COLO668 (cell line): ENCODE results near the gene CAPN12.
A peak's percentile ranks its signal among the peaks of the same experiment; 100 is the strongest.

Experiments used
- DNase-seq: peaks from one replicate; lab custom pipeline; 2025; ENCODE audit not compliant: unreplicated experiment; lab: John Stamatoyannopoulos, UW

Gene CAPN12

DNA sequence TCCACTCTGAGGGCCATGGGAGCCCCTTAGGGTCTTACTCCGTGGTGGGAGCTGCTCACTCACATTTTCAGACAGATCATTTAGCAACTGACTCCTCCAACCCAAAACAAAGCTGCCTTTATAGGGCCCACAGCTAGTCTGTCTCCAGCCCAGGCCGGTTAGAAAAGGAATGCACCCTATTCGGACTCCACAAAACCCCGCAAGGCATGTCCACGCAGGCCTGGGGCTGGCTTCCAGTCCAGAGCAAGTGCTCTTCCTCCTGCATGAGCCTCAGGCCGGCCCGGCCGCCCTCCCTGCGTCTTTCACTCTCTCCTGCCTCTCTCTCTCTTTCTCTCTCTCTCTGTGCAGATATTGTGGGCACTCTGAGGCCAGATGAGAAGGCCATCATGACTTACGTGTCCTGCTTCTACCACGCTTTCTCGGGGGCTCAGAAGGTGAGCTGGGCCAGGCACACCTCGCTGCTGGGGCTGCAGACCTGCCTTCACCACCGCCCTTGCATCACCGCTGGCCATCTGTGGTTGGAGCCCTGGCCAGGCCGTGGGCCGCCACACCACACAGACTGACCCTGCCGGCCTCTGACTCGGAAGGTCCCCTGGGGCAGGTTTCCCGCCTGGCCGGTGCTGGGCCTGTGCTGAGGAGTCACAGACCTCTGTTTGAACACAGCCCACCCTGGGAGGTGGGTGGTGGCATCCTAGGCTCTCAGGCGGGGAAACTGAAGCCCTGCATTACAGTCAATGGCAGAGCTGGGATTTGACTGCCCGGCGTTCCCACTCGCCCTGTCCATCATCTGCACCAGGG lies 33.1 kb downstream of the CAPN12 start:
- DNase-seq, result no peak

DNA sequence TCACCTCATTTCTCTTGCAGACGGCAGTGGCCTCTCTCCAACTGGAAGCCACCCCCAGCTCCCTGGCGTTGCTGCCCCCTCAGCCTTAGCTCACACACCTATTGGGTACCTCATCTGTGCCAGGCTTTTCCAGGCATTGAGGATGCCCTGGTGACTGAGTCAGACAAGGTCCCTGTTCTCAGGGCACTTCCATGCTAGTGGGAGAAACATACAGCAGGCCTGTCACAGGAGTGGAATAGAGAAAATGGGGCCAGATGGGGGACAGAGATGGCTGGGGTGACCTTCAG lies 33.9 kb downstream of the CAPN12 start:
- no peak for DNase-seq

DNA sequence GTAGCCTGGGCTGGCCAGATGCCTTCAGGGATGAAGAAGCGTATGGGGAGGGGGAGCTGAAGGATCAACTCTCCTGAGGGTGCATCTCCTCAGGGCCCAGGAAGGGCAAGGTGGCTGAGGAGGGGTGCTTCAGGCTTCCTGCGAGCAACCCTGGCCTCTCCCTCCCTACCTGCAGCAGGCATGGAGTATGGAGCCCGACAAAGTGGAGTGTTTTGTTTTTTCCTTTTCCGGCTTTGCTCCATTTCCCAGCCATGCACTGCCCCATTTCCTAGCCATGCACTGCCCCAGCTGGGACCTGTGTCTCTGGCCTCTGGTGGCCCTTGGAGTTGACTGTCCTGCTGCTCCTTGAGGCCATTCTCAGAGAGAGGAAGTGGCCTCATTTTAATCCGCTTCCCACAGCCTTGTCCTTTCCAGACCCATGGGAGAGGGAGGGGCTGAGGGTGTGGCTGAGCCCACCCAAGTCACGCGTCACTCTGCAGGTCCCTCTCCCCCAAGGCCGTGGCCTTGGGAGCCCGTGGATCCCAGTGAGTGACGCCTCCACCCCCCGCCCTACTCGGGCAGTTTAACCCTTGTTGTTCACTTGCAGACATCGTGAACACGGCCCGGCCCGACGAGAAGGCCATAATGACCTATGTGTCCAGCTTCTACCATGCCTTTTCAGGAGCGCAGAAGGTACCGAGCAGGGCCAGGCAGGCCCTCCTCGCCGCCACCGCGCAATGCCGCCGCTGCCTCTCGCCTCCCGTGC lies 34.4 kb downstream of the CAPN12 start:
- no peak for DNase-seq

DNA sequence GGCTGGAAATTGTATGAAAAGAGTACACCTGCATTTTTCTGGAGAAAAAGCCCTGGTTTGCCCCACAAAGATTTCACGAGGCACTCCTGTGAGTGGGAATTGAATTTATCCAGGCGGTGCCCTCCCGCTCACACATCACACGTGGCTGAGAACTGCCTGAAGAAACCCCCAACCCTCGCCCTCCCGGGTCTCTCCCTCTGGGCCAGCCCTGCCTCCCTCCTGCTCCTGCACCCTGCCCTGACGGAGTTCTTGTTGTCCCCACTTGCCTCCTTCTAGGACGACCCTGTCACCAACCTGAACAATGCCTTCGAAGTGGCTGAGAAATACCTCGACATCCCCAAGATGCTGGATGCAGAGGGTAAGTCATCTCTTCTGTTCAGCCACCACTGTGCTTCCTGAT lies 35.2 kb downstream of the CAPN12 start:
- no peak for DNase-seq

DNA sequence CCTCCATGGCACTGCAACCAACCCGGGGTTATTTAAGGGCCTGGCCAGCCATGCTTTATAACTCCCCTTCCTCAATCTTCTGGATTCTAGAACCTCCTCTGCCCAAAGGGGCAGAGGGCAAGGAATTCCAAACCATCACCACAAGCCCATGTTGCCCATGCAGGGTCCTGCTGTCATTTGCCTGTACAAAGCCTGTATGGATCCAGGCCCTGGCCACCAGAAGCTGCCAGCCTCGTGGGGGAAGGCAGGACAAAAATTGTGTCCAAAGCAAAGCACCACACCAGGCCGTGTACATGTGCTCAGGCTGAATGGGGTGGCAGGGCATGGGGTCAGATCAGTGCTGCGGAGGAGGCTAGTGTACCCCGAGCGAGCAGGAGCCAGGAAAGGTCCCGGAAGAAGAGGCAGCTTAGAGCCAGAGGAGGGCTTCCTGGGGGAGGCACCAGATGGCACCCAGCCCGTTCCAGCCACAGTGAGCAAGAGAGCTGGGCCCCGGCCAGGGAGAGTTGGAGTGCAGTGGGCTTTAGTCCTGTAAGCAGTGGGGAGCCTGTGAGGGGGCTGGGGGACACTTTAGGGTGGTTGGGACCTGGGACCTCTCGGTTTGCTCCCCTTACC lies 35.8 kb downstream of the CAPN12 start:
- no peak for DNase-seq

DNA sequence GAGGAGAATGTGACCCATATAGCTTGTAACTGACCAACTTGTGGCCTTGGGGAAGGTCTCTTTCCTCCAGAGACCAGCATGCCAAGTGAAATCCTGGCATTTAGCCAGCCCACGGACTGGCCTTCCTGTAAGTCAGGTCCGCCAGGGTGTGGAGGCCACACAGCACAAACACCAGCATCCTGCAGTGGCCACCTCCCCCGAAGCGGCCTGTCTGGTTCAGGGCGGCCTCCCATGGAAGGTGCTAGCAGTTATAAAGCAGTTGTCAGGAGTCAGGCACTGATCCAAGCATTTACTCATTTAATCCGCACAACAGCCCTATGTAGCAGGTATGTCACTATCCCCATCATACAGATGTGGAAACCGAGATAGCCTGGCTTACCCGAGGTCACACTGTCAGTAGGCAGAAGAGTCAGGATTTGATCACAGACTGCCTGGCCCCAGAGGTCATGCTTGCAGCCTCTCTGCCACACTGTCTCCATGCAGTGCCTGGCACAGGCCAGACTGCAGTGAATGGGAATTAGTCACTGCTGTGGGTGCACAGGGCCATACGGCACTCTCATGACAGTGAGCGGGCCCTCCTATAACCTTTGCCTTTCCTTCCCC lies 36.7 kb downstream of the CAPN12 start:
- DNase-seq, result peak; percentile 11

DNA sequence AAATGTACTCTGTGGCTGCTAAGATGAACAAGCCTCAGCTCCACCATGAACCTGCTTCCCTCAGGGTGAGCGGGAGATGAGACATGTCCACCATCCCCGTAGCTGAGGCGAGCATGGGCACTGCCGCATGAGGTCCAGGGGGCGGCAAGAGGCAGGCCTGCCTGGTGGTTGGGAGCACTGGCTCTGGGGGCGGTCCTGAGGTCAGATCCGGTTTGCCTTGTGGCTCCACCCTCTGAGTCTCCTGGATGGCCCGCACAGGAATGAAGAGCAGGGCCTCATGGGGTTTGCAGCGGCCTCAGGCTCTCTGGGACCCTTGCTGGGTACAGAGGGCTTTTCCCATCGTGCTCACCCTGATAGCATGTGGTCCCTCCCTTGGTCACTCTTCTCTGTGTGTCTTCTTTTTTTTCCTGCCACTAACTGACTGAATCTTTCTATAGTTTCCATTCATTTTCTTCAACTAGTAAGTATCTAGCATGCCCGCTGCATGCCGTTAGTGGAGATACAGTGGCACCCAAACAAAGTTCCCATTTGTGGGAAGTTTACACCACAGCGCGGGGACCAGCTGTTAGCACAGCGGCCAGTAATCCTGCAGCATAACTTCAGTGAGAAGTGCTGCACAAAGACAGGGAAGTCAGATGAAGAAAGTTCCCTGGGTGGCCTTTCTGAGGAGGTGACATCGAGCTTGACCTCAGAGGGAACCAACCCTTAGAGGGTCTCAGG lies 37.3 kb downstream of the CAPN12 start:
- no peak for DNase-seq

DNA sequence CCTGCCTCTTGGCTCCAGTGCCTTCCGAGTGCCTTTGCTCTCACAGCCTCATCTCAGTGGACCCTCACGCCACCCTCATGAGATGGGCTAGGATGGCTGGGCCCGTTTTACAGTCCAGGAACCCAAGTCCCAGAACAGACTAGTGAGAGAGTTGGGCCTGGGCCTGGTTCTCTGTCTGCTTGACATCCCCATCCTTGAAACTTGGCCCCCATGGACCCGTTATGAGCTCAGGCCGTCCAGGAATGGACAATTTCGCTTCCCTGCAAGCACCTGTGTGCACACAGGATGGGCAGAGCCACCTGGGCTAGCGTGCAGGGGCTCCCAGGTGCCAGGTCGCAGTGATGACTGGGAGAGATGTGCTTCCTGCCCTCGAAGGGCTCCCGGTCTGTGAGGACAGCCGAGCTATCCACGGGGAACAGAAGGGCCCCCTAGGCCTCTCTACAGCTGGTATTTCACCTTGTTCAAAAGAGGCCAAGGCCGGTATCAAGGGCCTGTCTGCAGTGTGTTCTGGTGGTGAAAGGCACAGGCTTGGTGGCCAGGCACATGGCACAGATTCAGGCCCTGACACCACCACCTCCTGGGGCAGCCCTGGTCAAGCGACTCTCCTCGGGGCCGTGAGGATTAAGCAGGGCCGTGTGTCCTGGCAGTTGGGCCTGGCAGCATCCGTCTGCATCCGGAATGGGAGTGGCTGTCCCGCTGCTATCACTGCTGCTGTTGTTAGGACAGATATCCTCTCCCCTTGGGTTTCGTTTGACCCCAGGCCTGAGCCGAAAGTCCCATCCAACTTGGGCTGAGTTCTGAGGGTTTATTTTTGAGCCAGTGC lies 38.9 kb downstream of the CAPN12 start:
- DNase-seq, result no peak

DNA sequence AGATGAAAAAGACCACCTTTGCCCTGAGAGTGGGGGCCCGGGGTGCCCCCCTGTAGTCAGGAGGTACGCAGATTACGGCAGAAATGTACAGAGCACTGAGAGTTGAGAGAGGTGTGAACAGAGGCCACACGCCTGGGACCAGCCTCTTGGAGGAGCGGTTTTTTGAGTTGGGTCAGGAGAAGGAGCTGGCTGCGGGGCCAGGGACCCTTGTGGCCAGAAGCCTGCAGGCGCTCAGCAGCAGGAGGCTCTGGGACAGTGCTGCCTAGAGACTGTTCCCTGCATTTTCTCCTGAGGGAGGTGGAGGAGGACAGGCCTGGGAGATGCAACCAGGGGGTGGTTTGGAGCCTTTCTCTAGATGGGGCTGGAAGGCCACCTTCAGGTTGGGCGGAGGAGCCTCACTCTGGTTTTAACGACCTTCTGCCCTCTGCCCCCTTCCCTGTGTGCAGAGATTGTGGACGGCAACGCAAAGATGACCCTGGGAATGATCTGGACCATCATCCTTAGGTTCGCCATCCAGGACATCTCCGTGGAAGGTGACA lies 39.7 kb downstream of the CAPN12 start:
- DNase-seq, result no peak

DNA sequence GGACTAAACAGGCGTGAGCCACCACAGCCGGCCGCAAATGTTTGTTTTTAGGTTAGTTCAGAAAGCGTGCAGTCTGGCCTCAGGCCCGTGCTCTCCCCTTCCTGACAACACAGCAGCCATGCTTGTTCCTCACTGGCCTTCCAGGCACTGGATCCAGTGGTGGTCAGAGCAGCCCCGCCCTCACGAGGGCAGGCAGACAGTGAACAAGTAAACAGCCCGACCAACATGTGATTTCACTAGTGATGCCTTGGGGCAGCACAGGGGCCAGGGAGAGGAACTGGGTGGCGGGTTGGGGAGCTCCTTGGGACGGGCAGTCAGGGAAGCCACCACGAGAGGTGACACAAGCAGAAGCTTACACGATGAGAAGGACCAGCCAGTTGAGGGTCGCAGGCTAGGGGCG lies 40.8 kb downstream of the CAPN12 start:
- no peak for DNase-seq

DNA sequence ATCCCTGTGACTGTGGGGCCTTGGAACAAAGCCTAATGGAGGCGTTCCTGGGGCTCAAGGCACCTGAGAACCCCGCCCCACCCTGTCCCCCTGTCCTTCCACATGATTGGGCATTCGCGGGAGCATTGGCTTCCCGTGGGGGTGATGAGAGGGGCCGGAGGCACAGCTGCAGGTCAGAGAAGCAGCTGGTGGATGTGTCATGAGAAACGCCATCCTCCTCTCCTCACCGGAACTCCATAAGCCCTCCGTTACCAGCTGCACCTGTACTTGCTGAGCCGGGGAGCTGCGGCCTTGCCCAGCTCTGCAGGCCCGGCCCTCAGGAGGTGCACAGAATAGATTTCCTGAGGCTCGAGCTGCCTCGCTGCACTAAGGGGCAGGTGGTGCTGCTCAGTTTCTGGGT lies 42.0 kb downstream of the CAPN12 start:
- no peak for DNase-seq

DNA sequence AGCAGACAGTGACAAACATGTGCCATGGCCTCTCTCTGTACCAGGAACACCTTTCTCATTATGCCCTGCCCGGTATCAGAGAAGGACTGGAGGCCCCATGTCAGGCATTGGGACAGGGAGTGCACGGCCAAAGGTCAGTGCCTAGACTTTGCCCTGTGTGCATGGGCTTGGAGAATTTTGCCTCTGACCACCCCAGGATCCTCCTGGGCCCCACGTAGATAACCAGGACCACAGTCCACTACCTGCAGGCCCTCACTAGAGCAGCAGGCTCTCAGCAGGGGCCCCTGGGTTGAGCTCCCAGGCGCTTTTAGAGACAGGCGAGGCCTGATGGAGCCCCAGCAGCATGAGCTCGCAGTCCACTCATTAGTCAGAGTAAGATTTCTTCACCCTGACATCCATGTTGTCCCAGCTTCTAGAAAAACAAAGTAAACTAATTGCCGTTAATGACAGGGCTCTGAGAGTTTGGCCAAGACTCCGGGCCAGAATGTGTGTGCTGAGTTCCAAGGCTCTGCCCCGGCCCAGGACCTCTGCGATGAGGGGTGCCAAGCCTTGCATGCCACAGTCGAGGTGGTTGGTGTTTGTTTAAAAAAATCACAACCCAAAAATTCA lies 42.7 kb downstream of the CAPN12 start:
- no peak for DNase-seq

DNA sequence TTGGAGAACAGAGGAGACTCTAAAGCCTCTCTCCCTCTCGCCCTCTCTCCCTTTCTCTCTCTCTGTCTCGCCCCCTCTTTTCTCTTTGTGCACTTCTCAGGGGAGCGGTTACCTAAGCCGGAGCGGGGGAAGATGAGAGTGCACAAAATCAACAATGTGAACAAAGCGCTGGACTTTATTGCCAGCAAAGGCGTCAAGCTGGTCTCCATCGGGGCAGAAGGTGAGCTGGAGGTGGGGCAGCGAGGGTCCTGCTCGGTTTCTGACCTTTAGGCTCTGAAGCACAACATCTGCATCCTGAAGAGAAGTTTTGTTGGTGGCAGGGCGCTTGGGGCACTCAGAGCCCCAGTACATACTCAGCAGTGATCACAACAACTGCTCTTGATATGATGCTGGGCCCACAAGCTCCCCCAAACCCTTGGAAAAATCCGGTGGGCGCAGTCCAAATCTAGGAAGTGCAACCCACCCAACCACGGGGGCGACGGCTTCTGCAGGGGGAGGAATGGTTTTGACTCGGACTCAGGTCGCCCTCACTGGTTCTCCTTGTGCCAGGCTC lies 43.3 kb downstream of the CAPN12 start:
- DNase-seq, result no peak

DNA sequence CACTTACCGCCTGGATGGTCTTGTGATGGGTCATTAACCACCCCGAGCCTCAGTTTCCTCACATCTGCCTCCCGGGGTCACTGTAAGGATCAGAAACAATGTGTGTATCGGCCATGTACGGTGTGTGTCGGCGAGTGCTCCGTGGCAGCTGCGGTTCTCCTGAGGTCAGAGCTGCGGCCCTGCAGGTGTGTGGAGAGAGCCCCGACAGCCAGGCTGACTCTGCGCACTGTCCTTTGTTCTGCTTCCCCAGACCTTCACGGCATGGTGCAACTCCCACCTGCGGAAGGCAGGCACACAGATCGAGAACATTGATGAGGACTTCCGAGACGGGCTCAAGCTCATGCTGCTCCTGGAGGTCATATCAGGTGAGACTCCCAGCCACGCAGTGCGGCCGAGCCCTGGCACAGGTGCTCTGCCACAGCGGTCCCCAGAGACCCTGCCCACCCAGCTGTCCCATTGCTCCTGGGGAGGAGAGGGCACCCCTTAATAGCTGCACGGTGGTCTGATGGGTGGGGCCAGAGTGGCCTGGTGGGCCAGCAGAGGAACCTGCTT lies 43.8 kb downstream of the CAPN12 start:
- no peak for DNase-seq

DNA sequence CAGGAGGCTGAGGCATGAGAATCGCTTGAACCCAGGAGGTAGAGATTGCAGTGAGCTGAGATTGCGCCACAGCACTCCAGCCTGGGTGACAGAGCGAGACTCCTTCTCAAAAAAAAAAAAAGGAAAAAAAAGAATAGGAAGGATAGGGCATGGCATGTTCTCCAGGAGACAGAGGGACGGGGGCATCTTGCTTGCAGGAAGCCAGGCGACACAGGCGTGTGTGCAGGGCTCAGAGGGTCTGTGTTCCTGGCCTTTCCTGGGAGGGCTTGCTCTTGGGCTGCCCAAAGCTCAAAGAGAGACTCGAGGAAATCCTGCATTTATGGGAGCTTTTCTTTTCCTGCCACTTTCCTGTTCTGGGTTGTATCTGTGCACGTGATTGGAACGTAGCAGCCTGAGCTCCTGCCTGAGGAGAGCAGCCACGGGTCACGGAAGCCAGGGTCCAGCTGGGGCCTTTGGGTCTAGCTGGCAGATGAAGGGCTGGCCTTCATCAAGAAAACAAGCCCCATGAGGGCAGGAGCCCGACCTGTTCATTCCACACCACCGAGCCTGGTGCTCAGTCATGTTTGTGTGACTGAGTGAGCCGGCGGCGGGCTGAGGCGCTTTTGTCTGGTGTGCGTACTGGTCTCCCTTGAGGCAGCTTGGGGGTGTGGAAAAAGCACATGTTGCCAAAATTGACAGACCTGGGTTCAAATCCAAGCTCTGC lies 44.5 kb downstream of the CAPN12 start:
- no peak for DNase-seq

DNA sequence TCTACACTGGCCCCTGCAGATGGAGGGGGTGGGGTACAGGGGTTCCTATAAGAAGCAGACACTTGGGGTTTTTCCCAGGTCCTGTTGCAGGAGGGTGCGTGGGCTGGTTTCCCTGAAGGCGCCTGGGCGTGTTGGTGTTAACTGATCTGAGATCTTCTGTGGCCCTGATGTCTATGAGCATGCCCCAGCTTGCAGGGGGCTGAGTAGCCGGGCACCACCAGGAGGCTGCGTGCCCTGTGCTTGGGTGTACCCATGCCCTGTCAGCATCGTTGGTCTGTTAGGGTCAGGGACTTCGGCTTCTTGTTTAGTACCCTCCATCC lies 45.3 kb downstream of the CAPN12 start:
- no peak for DNase-seq

DNA sequence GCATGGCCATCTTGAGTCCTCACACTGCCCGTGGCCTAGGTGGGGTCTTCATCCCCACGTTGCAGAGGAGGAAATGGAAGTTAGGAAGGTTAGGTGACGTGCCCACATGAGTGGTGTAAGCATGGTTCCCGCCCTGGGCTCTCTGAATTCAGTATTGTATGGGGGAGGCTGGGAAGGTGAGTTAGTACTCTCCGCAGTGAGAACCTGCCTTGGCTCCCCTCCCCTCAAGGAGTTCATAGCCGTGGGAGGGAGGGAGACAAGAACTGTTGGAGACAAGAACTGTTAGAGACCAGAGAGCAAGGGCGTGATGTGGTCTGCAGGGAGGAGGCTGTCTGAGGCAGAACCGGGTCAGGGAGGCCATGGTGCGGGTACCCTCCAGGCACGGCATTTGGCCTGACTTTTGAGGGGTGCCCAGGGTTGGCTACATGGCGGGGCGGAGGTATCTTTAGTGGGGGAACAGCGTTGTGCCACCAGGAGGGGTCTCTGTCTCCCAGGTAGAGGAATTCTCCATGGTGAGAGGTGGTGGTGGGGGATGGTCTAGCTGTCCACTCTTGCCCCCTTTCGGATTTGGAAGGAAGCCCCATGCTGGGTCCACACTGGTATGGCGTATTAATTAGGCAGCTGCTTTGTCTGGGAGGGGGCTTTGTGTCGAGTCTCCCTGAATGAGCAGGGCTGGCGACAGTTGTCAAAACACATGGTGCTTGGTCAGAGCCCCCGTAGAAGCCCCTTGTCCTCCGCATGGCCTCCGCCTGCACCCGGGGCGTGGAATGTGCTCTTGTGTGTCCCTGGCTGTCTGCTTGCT lies 45.8 kb downstream of the CAPN12 start:
- DNase-seq, result no peak

DNA sequence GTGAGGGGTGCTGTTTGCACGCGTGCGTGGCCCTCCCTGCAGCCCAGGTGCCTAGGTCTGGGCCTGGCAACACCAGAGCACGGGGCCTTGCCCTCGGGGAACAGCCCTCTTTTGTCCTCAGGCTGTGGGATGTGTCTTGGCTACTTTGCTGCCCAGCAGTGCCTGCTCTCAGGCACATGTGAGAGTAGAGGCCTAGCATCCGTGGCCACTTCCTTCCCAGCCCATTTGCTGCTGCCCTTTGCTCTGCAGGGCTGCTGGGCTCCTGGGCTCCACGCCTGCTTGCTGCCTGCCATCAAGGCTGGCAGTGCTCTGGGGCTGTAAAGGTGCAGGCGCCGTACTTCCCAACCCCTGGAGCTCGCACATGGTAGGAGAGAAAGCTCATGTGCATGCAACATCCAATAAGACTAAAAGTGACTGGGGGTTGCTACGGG lies 46.6 kb downstream of the CAPN12 start:
- DNase-seq, result no peak
